ENCODE results near the gene ANK3.

DNA sequence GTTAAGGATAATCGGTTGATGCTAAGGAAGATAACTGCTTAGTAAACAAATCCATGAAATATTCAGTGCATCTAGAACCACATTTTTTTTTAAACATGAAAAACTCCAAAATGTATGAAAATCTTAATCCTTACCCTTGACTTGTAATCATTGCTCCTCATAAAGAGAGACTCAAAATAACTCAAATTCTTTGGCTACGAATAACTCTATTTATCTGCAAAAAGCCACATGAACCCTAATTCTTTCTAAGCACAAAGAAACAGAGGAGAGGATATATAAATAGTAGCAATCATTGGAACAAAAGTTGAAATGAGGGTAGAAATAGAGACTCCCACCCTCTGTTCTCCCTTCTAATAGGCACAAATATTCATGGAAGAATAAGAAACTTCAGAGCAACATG, 40.2 kb downstream of the ANK3 start:
- TF ChIP-seq, protein P1, sequence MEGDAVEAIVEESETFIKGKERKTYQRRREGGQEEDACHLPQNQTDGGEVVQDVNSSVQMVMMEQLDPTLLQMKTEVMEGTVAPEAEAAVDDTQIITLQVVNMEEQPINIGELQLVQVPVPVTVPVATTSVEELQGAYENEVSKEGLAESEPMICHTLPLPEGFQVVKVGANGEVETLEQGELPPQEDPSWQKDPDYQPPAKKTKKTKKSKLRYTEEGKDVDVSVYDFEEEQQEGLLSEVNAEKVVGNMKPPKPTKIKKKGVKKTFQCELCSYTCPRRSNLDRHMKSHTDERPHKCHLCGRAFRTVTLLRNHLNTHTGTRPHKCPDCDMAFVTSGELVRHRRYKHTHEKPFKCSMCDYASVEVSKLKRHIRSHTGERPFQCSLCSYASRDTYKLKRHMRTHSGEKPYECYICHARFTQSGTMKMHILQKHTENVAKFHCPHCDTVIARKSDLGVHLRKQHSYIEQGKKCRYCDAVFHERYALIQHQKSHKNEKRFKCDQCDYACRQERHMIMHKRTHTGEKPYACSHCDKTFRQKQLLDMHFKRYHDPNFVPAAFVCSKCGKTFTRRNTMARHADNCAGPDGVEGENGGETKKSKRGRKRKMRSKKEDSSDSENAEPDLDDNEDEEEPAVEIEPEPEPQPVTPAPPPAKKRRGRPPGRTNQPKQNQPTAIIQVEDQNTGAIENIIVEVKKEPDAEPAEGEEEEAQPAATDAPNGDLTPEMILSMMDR (IDR thresholded peaks at IDR 0.05), result no peak
- TF ChIP-seq POLR2AphosphoS5 (IDR thresholded peaks at IDR 0.05), result no peak
- no peak for TF ChIP-seq POLR2A (IDR thresholded peaks at IDR 0.05)
